Stomach (tissue), 4 donors: ENCODE results near the gene CD19.

ENCODE experiments used
- POLR2A ChIP-seq, 4 donors: fragments of 450-650 bp; IDR thresholded peaks; one replicate each; pipeline ENCODE4 v1.6.1; 2016; ENCODE audit warnings: antibody characterized with exemption in 4 of 4, control low read depth in 2 of 4, mild to moderate bottlenecking in 1 of 4, moderate library complexity in 1 of 4
- POLR2AphosphoS5 ChIP-seq, 3 donors: sonication (generic); formaldehyde crosslinking; IDR thresholded peaks; one replicate each; pipeline ENCODE4 v1.6.1; 2016; ENCODE audit warnings: antibody characterized with exemption in 3 of 3
- TF ChIP-seq, protein P1 (sequence below), 7 experiments: fragments of 450-650 bp in 4 of 7; fragments of 200-600 bp in 3 of 7; sonication (generic) in 3 of 7; IDR thresholded peaks; one replicate each; pipeline ENCODE4 v1.5.1; 2016 to 2019; ENCODE audit warnings: antibody characterized with exemption in 7 of 7, control low read depth in 2 of 7, mild to moderate bottlenecking in 1 of 7

DNA sequence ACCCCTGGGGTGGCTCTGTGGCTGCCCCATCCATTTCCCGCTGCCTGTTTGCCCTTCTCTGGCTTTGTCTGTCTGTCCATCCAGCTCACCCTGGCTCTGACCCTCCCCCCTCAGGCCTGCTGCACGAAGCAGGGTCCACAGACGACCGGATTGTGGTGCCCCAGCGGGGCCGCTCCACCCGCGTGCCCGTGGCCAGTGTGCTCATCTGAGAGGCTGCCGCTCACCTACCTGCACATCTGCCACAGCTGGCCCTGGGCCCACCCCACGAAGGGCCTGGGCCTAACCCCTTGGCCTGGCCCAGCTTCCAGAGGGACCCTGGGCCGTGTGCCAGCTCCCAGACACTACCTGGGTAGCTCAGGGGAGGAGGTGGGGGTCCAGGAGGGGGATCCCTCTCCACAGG, 52.3 kb downstream of the CD19 start:
- TF ChIP-seq, protein P1, sequence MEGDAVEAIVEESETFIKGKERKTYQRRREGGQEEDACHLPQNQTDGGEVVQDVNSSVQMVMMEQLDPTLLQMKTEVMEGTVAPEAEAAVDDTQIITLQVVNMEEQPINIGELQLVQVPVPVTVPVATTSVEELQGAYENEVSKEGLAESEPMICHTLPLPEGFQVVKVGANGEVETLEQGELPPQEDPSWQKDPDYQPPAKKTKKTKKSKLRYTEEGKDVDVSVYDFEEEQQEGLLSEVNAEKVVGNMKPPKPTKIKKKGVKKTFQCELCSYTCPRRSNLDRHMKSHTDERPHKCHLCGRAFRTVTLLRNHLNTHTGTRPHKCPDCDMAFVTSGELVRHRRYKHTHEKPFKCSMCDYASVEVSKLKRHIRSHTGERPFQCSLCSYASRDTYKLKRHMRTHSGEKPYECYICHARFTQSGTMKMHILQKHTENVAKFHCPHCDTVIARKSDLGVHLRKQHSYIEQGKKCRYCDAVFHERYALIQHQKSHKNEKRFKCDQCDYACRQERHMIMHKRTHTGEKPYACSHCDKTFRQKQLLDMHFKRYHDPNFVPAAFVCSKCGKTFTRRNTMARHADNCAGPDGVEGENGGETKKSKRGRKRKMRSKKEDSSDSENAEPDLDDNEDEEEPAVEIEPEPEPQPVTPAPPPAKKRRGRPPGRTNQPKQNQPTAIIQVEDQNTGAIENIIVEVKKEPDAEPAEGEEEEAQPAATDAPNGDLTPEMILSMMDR (IDR thresholded peaks at IDR 0.05) = no peak
- TF ChIP-seq POLR2AphosphoS5 (IDR thresholded peaks at IDR 0.05) (no peak), POLR2A (IDR thresholded peaks at IDR 0.05) (no peak)
